H1 (cell line): ENCODE measurements around the gene CHSY3. TPM values are rescaled to one million over a fixed set of nuclear protein-coding genes. Genes with fewer than 3 reads are reported as not detected.

Source experiments
- CTCF ChIA-PET: fragments of 300-600 bp; sonication (Branson Sonifier 250); formaldehyde crosslinking; loops from one replicate; lab custom pipeline; 2021; ENCODE audit not compliant: partially characterized antibody; lab: Charles Lee
- POLR2A ChIA-PET: fragments of 300-600 bp; sonication (Branson Sonifier 250); formaldehyde crosslinking; loops from one replicate; lab custom pipeline; 2021; ENCODE audit warnings: inconsistent platforms; ENCODE audit not compliant: partially characterized antibody; lab: Charles Lee
- DNase-seq, 2 experiments: peaks; one replicate each; pipeline versions ENCODE4 v3.0.0 to v3.0.0-alpha.2; 2010 to 2022; ENCODE audit warnings: low spot score in 2 of 2, low read depth in 1 of 2, mixed read lengths in 1 of 2
- FAIRE-seq: peaks from 2 replicates; lab custom pipeline; 2011; peaks lifted over from hg19 to GRCh38; lab: Jason Lieb, UNC
- H2AFZ ChIP-seq: 2 replicates; pipeline ENCODE4 v1.8.1; 2012; ENCODE audit warnings: low read length, inconsistent platforms
- H2AK5ac ChIP-seq: 2 replicates; pipeline ENCODE4 v1.6.1; 2013; ENCODE audit warnings: low read depth, low read length
- H2BK120ac ChIP-seq: replicated peaks from 2 replicates; pipeline ENCODE3; 2013; ENCODE audit warnings: low read depth, low read length, inconsistent platforms
- H2BK12ac ChIP-seq: 2 replicates; pipeline ENCODE4 v1.6.1; 2013; ENCODE audit warnings: low read depth, low read length
- H2BK15ac ChIP-seq: 2 replicates; pipeline ENCODE4 v1.6.1; 2013; ENCODE audit warnings: low read length
- H2BK20ac ChIP-seq: 2 replicates; pipeline ENCODE4 v1.6.1; 2013; ENCODE audit warnings: low read length
- H2BK5ac ChIP-seq: 2 replicates; pipeline ENCODE4 v1.6.1; 2013; ENCODE audit warnings: low read depth, low read length
- H3K14ac ChIP-seq: 2 replicates; pipeline ENCODE4 v1.6.1; 2013; ENCODE audit warnings: inconsistent platforms; ENCODE audit not compliant: insufficient read length
- H3K18ac ChIP-seq: 2 replicates; pipeline ENCODE4 v1.6.1; 2013; ENCODE audit warnings: low read length; ENCODE audit errors: extremely low read depth
- H3K23ac ChIP-seq: 2 replicates; pipeline ENCODE4 v1.6.1; 2013; ENCODE audit warnings: inconsistent platforms; ENCODE audit not compliant: insufficient read length
- H3K23me2 ChIP-seq: 2 replicates; pipeline ENCODE4 v1.6.1; 2013; ENCODE audit warnings: low read depth, low read length
- H3K27ac ChIP-seq: 2 replicates; pipeline ENCODE4 v1.6.1; 2011; ENCODE audit warnings: low read depth, low read length, inconsistent platforms
- H3K27me3 ChIP-seq, 4 experiments: replicated peaks in 1 of 4; 1 replicate in 1 of 4; 2 replicates in 3 of 4; pipeline versions ENCODE4 v1.6.1 to v1.8.1; 2011 to 2013; ENCODE audit warnings: low read length in 3 of 4, mild to moderate bottlenecking in 3 of 4, inconsistent platforms in 2 of 4, mixed read lengths in 2 of 4, moderate library complexity in 1 of 4; ENCODE audit not compliant: control insufficient read depth in 3 of 4, insufficient read depth in 3 of 4; ENCODE audit errors: extremely low read depth in 1 of 4
- H3K36me3 ChIP-seq, 4 experiments: 2 replicates each; pipeline versions ENCODE4 v1.6.1 to v1.8.1; 2011 to 2013; ENCODE audit warnings: mild to moderate bottlenecking in 4 of 4, low read length in 3 of 4, moderate library complexity in 2 of 4, control low read depth in 1 of 4, inconsistent platforms in 1 of 4; ENCODE audit not compliant: insufficient read depth in 4 of 4, control insufficient read depth in 2 of 4
- H3K4ac ChIP-seq: replicated peaks from 2 replicates; pipeline ENCODE3; 2013; ENCODE audit warnings: low read length, low read depth, mixed read lengths, inconsistent platforms; ENCODE audit not compliant: insufficient read length
- H3K4me1 ChIP-seq, 4 experiments: replicated peaks in 1 of 4; 1 replicate in 1 of 4; 2 replicates in 3 of 4; pipeline versions ENCODE4 v1.6.1 to v1.8.1; 2011 to 2013; ENCODE audit warnings: low read length in 3 of 4, inconsistent platforms in 2 of 4, mixed read lengths in 1 of 4; ENCODE audit not compliant: insufficient read depth in 4 of 4, control insufficient read depth in 3 of 4
- H3K4me2 ChIP-seq, 2 experiments: 2 replicates each; pipeline versions ENCODE4 v1.6.1 to v1.8.1; 2011 to 2013; ENCODE audit warnings: low read depth in 2 of 2, low read length in 2 of 2, control low read depth in 1 of 2, inconsistent platforms in 1 of 2, mild to moderate bottlenecking in 1 of 2; ENCODE audit not compliant: insufficient read depth in 1 of 2
- H3K4me3 ChIP-seq, 4 experiments: fragments of 200-600, 300-600 bp in 1 of 4; sonication (generic), shearing (Covaris generic), sonication (Bioruptor Twin) in 1 of 4; 2 replicates each; pipeline versions ENCODE4 v1.5.1 to v1.8.1; 2011 to 2016; ENCODE audit warnings: low read length in 4 of 4, low read depth in 3 of 4, control low read depth in 2 of 4, inconsistent platforms in 2 of 4, mild to moderate bottlenecking in 2 of 4, mixed read lengths in 1 of 4, moderate library complexity in 1 of 4; ENCODE audit not compliant: insufficient read depth in 2 of 4; ENCODE audit errors: extremely low read depth in 1 of 4
- H3K56ac ChIP-seq: replicated peaks from 2 replicates; pipeline ENCODE3; 2013; ENCODE audit warnings: low read depth, mild to moderate bottlenecking, mixed read lengths, low read length, inconsistent platforms; ENCODE audit not compliant: insufficient read length
- H3K79me1 ChIP-seq: 2 replicates; pipeline ENCODE4 v1.6.1; 2013; ENCODE audit warnings: low read depth, low read length, control low read depth
- H3K79me2 ChIP-seq, 2 experiments: 2 replicates each; pipeline versions ENCODE4 v1.6.1 to v1.8.1; 2012 to 2013; ENCODE audit warnings: low read length in 2 of 2, mild to moderate bottlenecking in 2 of 2, inconsistent platforms in 1 of 2; ENCODE audit not compliant: insufficient read depth in 2 of 2, control insufficient read depth in 1 of 2
- H3K9ac ChIP-seq, 4 experiments: replicated peaks in 1 of 4; 1 replicate in 1 of 4; 2 replicates in 3 of 4; pipeline versions ENCODE4 v1.6.1 to v1.8.1; 2011 to 2013; ENCODE audit warnings: low read depth in 3 of 4, low read length in 3 of 4, control low read depth in 2 of 4, mild to moderate bottlenecking in 2 of 4, moderate library complexity in 2 of 4, inconsistent platforms in 1 of 4; ENCODE audit errors: extremely low read depth in 1 of 4
- H3K9me3 ChIP-seq, 2 experiments: 2 replicates each; pipeline versions ENCODE4 v1.6.1 to v1.8.1; 2012 to 2013; ENCODE audit warnings: mild to moderate bottlenecking in 2 of 2, moderate library complexity in 2 of 2, control low read depth in 1 of 2, inconsistent platforms in 1 of 2, low read depth in 1 of 2, low read length in 1 of 2, mixed read lengths in 1 of 2; ENCODE audit not compliant: insufficient read depth in 2 of 2
- H4K20me1 ChIP-seq, 2 experiments: replicated peaks in 1 of 2; 2 replicates each; pipeline versions ENCODE3 to v1.8.1; 2011 to 2013; ENCODE audit warnings: inconsistent platforms in 2 of 2, low read length in 2 of 2, mild to moderate bottlenecking in 1 of 2; ENCODE audit not compliant: insufficient read depth in 2 of 2, control insufficient read depth in 1 of 2
- H4K5ac ChIP-seq: 2 replicates; pipeline ENCODE4 v1.6.1; 2013; ENCODE audit warnings: low read length, low read depth, mixed read lengths, inconsistent platforms; ENCODE audit not compliant: insufficient read length
- H4K8ac ChIP-seq: 2 replicates; pipeline ENCODE4 v1.8.0; 2013; ENCODE audit warnings: mild to moderate bottlenecking, moderate library complexity, low read length, inconsistent platforms; ENCODE audit not compliant: insufficient read depth; ENCODE audit errors: extremely low read depth
- H4K91ac ChIP-seq: replicated peaks from 2 replicates; pipeline ENCODE3; 2013; ENCODE audit warnings: low read length, mixed read lengths, inconsistent platforms; ENCODE audit not compliant: insufficient read length
- ATF2 ChIP-seq: IDR thresholded peaks from 2 replicates; pipeline ENCODE4 v1.6.1; 2012; ENCODE audit warnings: low read length, inconsistent platforms
- ATF3 ChIP-seq: IDR thresholded peaks from 2 replicates; pipeline ENCODE4 v1.6.1; 2011; ENCODE audit warnings: low read depth, mild to moderate bottlenecking, low read length; ENCODE audit not compliant: insufficient read depth
- CREB1 ChIP-seq: IDR thresholded peaks from 2 replicates; pipeline ENCODE4 v1.6.1; 2012; ENCODE audit warnings: inconsistent platforms
- E2F6 ChIP-seq: IDR thresholded peaks from 2 replicates; pipeline ENCODE4 v1.6.1; 2012; ENCODE audit warnings: inconsistent platforms
- GABPA ChIP-seq: IDR thresholded peaks from 2 replicates; pipeline ENCODE4 v1.6.1; 2011; ENCODE audit warnings: mild to moderate bottlenecking, low read length, moderate library complexity, borderline replicate concordance; ENCODE audit not compliant: insufficient read depth
- NRF1 ChIP-seq: IDR thresholded peaks from 2 replicates; pipeline ENCODE4 v1.6.1; 2011; ENCODE audit warnings: mild to moderate bottlenecking, low read depth, low read length, improper control_type of control experiment
- POU5F1 ChIP-seq: IDR thresholded peaks from 2 replicates; pipeline ENCODE4 v1.6.1; 2011; ENCODE audit warnings: low read depth, mild to moderate bottlenecking, low read length, moderate library complexity
- RXRA ChIP-seq: IDR thresholded peaks from 2 replicates; pipeline ENCODE4 v1.6.1; 2011; ENCODE audit warnings: low read depth, mild to moderate bottlenecking, low read length, moderate library complexity; ENCODE audit not compliant: insufficient read depth
- TEAD4 ChIP-seq: IDR thresholded peaks from 2 replicates; pipeline ENCODE4 v1.6.1; 2012; ENCODE audit warnings: low read depth, low read length, inconsistent platforms, mixed read lengths
- USF2 ChIP-seq: IDR thresholded peaks from 2 replicates; pipeline ENCODE4 v1.6.1; 2011; ENCODE audit warnings: low read length, improper control_type of control experiment
- polyA plus RNA-seq, 7 experiments: library from polyadenylated mRNA; depleted of rRNA in 3 of 7; stranded (reverse) in 5 of 7; unstranded in 2 of 7; fragments of >200 nt in 5 of 7; fragments of 200-250 nt in 2 of 7; gene quantifications; 1 replicate in 5 of 7; 2 replicates in 1 of 7; 4 replicates in 1 of 7; pipeline versions ENCODE4 v1.2.1 to v1.2.3, GENCODE V29; 2011 to 2013; ENCODE audit warnings: missing spikeins in 2 of 7, mixed read lengths in 2 of 7
- total RNA-seq: library from RNA; stranded (reverse); fragmentation: NEBNext Ultra II Directional; extraction: Animal tissue kit (Norgen Biotek cat#: 25700); gene quantifications from 2 replicates; pipeline ENCODE4 v1.2.1, GENCODE V29; 2021

Gene CHSY3
- total and polyA plus RNA-seq, 2 of the 8 experiments (the other 6 are each of a cell fraction or from before 2014, with no cell fraction given) = 0.24 to 1.8 TPM

- no peak overlapping the region for H3K23ac ChIP-seq
- H3K36me3 ChIP-seq = no peaks in the 10 kb centered on the region
- TF ChIP-seq ATF3 (no peak), TEAD4 (no peak), ATF2 (no peak), E2F6 (no peak), POU5F1 (no peak), NRF1 (no peak), RXRA (no peak), USF2 (no peak), GABPA (no peak), CREB1 (no peak)
- TF ChIP-seq, all 59 proteins: peak for 0
- no peak overlapping the region for H2AK5ac ChIP-seq
- no peak overlapping the region for H2AFZ ChIP-seq
- FAIRE-seq = no peak
- H4K91ac ChIP-seq = no peak overlapping the region
- no peak overlapping the region for H2BK20ac ChIP-seq
- no peak overlapping the region for H3K56ac ChIP-seq
- H3K4me2 ChIP-seq = no peak overlapping the region
- no peak overlapping the region for H2BK5ac ChIP-seq
- no peak overlapping the region for H3K9ac ChIP-seq
- no peaks in the 10 kb centered on the region for H3K4me1 ChIP-seq
- H2BK12ac ChIP-seq = no peak overlapping the region
- no peaks in the 10 kb centered on the region for H4K20me1 ChIP-seq
- POLR2A ChIA-PET = no interaction called here
- no peak overlapping the region for H2BK15ac ChIP-seq
- H3K27me3 ChIP-seq = no peaks in the 10 kb centered on the region
- H3K79me1 ChIP-seq = no peaks in the 10 kb centered on the region
- H3K14ac ChIP-seq = no peak overlapping the region
- no peak overlapping the region for H3K18ac ChIP-seq
- H3K9me3 ChIP-seq = no peaks in the 10 kb centered on the region
- no peak for DNase-seq
- no peak overlapping the region for H2BK120ac ChIP-seq
- no peaks in the 10 kb centered on the region for H3K79me2 ChIP-seq
- H3K4ac ChIP-seq = no peak overlapping the region
- H4K8ac ChIP-seq = no peak overlapping the region
- H3K4me3 ChIP-seq = no peak overlapping the region
- no peak overlapping the region for H3K27ac ChIP-seq
- CTCF ChIA-PET = no interaction called here
- no peaks in the 10 kb centered on the region for H3K23me2 ChIP-seq
- no peak overlapping the region for H4K5ac ChIP-seq
Observed at GRCh38 chr5:129996896-129997295, 92.6 kb downstream of the CHSY3 start.
